ENCODE measurements around the gene GIGYF2.
"Not testable (repeated sequence)": the region's sequence is repeated elsewhere in the genome, so short reads cannot be mapped to it uniquely, and the experiment has no call there.

- TF ChIP-seq, protein P1, sequence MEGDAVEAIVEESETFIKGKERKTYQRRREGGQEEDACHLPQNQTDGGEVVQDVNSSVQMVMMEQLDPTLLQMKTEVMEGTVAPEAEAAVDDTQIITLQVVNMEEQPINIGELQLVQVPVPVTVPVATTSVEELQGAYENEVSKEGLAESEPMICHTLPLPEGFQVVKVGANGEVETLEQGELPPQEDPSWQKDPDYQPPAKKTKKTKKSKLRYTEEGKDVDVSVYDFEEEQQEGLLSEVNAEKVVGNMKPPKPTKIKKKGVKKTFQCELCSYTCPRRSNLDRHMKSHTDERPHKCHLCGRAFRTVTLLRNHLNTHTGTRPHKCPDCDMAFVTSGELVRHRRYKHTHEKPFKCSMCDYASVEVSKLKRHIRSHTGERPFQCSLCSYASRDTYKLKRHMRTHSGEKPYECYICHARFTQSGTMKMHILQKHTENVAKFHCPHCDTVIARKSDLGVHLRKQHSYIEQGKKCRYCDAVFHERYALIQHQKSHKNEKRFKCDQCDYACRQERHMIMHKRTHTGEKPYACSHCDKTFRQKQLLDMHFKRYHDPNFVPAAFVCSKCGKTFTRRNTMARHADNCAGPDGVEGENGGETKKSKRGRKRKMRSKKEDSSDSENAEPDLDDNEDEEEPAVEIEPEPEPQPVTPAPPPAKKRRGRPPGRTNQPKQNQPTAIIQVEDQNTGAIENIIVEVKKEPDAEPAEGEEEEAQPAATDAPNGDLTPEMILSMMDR (IDR thresholded peaks at IDR 0.05) = not testable (repeated sequence)
- not testable (repeated sequence) for TF ChIP-seq POLR2A (IDR thresholded peaks at IDR 0.05)
These were observed 154.9 kb downstream of the GIGYF2 start for GRCh38 chr2:232852081-232852480.
